ENCODE results near the gene BRSK1.

DNA sequence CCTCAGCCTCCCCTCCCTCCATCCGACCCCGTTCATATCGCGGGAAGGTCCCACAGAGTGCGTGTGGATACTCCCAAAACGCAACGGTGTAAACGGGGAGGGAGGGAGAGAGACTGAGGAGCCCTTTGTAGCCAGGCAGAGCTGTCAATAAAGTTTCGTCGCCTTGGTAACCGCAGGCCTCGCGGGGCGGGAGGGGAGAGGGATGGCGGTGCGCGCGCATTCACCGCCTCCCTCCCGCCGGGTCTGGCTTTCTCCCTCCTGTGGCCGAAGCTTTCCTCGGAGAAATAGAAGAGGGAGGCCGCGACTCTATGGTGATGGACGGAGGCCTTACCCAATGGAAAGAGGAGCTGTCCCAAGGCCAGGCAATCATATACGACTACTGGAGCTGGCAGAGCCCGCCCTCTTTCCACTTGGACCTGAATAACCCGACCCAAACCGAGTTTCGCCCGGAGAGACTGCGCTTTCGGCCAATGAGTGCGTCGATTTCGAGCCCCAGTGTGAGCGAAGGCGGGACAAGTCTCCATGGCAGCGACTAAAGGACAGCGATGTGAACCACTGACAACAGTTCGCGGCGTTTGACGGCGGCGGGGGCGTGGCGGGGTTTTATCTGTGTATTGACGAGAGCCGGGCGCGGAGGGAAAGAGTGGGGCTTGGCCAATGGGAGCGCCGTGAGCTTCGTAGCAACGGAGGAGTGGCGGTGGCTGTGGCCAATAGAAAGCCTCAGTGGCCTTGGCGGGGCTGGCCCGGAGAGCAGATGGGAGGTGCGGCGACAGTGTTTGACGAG is 55.5 kb downstream of the BRSK1 start, which contains the start of gene KMT5C:
- TF ChIP-seq YY1 (IDR thresholded peaks at IDR 0.05; ENCODE audit: low read depth) (no peak), EGR1 (IDR thresholded peaks at IDR 0.05) (peak; percentile 37; the same call in 1 of the 2 replicates), MAX (IDR thresholded peaks at IDR 0.05) (peak; percentile 59; the same call in 1 of the 2 replicates), FOXM1 (IDR thresholded peaks at IDR 0.05; ENCODE audit: borderline replicate concordance, low read depth) (no peak), TAF1 (IDR thresholded peaks at IDR 0.05; ENCODE audit: low read depth) (no peak), ZBTB7A (IDR thresholded peaks at IDR 0.05; ENCODE audit: low read depth) (no peak), CREB1 (IDR thresholded peaks at IDR 0.05; ENCODE audit: low read depth) (peak; percentile 89), EP300 (IDR thresholded peaks at IDR 0.05; ENCODE audit: borderline replicate concordance) (no peak)
- TF ChIP-seq, protein P1, sequence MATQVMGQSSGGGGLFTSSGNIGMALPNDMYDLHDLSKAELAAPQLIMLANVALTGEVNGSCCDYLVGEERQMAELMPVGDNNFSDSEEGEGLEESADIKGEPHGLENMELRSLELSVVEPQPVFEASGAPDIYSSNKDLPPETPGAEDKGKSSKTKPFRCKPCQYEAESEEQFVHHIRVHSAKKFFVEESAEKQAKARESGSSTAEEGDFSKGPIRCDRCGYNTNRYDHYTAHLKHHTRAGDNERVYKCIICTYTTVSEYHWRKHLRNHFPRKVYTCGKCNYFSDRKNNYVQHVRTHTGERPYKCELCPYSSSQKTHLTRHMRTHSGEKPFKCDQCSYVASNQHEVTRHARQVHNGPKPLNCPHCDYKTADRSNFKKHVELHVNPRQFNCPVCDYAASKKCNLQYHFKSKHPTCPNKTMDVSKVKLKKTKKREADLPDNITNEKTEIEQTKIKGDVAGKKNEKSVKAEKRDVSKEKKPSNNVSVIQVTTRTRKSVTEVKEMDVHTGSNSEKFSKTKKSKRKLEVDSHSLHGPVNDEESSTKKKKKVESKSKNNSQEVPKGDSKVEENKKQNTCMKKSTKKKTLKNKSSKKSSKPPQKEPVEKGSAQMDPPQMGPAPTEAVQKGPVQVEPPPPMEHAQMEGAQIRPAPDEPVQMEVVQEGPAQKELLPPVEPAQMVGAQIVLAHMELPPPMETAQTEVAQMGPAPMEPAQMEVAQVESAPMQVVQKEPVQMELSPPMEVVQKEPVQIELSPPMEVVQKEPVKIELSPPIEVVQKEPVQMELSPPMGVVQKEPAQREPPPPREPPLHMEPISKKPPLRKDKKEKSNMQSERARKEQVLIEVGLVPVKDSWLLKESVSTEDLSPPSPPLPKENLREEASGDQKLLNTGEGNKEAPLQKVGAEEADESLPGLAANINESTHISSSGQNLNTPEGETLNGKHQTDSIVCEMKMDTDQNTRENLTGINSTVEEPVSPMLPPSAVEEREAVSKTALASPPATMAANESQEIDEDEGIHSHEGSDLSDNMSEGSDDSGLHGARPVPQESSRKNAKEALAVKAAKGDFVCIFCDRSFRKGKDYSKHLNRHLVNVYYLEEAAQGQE (IDR thresholded peaks at IDR 0.05; ENCODE audit: low read depth) = no peak
- TF ChIP-seq, protein P2, sequence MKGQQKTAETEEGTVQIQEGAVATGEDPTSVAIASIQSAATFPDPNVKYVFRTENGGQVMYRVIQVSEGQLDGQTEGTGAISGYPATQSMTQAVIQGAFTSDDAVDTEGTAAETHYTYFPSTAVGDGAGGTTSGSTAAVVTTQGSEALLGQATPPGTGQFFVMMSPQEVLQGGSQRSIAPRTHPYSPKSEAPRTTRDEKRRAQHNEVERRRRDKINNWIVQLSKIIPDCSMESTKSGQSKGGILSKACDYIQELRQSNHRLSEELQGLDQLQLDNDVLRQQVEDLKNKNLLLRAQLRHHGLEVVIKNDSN (IDR thresholded peaks at IDR 0.05) = no peak
